GM19395 (cell line): ENCODE data around the gene ASB10.

Experiments used
- ATAC-seq: cut with Tn5 transposase; IDR thresholded peaks from one replicate; pipeline ENCODE4 v1.9.1; 2021; ENCODE audit warnings: mild to moderate bottlenecking, moderate library complexity; ENCODE audit not compliant: unreplicated experiment

ASB10 gene

DNA sequence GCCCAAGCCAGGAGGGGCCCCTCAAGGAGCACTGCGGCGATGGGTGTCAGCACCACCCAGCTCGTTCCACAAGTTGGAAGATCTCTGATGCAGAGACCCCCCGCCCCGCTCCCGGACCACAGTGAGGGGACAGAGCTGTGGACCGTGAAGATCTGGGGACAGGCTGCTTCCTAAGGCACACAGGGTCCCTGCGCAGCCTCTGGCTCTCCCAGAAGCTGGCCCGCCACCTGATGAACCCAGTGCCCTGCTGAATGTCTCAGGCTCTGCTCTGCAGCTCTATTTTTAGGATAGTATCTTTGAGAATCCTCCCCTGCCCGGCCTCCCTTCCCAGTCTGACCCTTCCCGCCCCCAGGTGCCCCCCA is 49.3 kb downstream of the ASB10 start:
- ATAC-seq: no peak

DNA sequence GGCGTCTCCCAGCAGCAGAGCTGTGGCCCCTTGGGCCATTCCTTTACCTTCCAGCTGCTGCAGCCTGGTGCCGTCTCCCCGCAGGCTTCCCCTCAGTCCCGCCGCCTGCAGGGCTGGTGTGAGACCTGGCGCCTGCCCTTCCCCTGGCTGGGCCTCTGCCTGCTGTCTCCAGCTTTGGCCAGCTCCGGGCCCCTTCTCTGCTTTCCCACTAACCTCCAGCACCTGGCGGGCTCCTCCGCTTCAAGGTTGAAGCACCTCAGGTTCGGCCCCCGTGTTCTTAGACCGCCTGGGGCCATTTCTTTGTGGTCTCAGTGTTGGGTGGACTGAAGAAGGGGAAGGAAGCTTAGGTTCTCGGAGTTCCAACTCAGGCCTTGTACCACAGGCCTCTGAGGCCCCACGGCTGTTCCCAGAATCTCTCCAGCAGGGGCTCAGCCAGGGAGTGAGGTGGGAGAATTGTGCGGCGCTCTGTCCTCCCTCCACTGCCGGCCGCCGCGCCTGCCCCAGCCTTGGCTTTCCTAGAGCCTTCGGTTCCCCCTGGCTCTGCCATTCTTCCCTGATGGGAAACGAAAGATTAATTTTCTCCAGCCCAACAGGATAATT is 49.9 kb downstream of the ASB10 start:
- no peak for ATAC-seq

DNA sequence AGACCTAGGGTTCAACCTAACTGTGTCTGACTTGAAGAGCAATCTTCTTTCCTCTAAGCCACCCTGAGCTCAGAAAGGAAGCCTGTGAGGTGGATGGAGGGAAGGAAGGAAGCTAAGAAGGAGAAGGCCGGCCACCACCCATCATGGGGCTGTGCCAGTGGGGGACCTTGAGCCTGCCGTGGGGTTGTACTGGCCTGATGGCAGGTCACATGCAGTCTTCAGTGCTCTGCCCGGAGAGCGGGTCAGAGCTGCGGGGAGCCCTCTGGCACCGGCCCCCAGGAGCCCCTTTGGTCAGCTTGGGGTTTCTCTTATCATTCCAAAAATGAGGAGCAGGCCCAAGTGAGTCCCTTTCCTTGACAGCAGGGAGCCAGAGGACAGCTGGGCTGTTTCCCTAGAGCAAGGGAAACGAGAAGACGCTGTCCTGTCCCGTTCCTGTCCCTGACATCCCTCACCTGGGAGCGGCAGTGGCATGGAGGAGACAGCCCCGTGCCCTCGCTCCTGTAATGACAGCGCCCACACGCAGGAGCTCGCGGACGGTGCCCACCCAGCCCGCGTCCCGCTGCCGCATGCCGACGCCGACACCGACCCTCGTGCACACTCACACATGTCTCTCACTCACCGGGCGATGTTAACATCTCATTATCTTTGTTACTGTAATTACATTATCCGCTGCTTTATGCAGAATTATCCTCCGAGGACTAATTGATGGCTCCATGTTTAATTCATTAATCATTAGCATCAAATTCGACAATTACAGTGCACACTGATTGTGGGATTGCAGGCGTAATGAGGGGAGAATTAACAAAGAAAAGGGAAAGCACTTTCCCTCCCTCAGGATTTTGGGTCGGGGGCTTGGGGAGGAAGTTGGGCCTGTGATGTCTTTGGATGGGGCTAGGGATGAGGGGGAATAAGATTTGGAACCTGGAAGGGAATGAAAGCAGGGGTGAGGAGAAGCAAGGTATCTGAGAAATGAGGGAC is 50.9 kb downstream of the ASB10 start:
- ATAC-seq: no peak

DNA sequence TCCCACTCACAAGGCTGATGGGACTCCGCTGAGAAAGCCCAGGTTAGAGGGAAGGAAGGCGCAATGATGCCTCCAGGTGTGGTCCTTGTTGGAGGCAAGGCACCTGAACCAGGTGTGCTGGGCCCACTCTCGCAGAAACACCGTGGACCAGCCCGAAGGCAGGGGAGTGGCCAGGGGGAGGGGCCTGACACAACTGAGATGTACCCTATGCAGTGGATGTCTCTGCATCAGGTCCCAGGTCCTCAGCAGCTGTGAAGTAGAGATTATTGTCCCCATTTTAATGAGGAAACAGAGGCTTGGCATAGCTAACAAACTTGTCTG is 51.6 kb downstream of the ASB10 start:
- no peak for ATAC-seq

DNA sequence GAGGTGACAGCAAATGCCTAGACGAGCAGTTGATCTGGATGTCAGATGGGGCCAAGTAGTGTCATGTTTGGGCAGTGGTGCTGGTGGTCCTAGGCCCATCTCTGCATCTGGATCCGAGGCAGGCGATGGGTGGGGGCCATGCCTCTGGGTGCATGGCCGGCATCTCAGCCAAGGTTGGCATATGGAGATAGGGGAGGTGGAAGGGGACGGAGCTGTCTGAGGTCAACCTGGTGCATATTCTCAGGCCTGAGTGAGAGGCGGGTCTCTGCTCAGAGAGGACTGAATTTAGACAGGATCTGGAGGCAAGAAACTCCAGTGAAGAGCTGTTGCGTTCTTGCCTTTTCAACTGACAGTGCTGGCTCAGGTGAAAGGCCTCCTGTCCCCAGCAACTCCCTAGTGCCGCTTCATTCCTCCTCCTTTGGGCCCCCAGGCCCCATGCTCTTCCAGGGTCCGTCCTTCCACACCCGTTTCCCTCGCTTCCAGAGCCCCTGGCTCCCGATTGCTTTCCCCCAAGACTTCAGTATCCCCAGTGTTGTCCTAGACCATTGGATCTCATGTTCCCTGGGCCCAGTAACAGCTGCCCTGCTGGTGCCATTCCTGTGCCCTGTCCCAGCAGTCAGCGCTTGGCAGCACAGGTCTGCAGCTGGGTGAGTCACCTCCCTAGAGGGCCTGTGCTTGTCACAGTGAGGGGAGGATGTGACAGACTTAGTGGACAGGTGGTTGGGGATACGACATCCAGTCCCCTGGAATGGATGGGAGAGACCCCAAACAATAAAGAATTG is 52.1 kb downstream of the ASB10 start:
- ATAC-seq: no peak

DNA sequence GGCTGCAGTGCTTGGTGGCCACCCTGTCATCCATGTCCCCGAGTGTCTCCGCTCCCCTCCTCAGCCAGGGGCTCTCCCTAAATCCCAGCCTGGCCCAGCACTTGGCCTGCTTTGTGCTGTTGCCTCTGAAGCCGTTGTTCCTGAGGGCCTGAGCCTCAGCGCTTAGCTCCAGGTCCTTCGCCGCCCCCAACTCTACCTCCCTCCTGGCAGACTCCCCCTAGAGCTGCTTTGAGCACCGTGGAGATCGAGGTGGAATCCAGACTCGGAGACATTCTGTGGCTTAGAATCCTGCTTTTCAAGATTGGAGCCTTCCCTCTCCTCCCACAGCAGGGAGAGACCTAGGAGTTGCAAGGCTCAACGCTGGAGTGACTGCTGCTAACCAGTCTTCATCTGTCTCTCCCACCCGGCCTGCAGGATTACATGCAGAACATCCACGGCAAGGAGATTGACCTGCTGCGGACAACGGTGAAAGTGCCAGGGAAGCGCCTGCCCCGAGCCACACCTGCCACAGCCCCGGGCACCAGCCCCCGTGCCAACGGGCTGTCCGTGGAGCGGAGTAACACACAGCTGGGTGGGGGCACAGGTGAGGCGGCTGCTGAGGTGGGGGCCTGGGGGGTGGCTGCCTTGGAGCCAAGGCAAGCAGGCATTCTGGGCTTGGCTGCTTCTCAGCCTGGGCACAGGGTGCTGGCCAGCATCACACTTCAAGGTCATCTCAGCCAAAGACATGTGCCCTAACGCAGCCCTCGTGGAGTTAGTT is 52.9 kb downstream of the ASB10 start:
- no peak for ATAC-seq

DNA sequence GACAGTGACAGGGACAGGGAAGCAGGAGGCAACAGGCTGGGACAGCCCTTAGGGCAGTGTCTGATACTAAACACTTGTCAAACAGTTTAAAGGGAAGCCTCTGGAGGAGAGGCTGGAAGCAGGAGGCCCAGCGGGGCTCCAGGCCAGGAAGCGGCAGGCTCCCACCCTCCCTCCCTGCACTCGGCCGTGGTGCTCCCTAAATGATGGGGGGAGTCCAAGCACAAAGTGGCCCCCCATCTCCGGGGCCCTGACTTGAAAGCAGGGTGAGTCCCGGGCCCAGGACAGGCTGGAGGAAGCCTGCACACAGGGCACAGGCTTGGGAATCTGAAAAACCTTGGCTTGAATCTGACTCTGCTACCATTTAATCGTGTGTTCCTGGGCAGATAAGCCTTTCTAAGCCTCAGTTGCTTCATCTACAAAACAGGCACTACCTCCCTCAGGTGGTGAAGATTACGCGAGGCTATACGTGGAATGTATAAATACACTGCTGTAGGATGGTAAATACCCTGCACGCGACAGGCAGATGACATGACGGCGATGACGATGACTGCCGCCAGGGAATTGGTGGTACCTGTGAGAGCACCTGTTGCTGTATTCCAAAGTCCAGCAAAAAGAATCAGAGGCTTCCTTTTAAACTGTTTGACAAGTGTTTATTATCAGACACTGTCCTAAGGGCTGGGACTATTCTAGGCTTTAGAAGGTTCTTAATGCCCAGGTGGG is 53.6 kb downstream of the ASB10 start:
- ATAC-seq: no peak

DNA sequence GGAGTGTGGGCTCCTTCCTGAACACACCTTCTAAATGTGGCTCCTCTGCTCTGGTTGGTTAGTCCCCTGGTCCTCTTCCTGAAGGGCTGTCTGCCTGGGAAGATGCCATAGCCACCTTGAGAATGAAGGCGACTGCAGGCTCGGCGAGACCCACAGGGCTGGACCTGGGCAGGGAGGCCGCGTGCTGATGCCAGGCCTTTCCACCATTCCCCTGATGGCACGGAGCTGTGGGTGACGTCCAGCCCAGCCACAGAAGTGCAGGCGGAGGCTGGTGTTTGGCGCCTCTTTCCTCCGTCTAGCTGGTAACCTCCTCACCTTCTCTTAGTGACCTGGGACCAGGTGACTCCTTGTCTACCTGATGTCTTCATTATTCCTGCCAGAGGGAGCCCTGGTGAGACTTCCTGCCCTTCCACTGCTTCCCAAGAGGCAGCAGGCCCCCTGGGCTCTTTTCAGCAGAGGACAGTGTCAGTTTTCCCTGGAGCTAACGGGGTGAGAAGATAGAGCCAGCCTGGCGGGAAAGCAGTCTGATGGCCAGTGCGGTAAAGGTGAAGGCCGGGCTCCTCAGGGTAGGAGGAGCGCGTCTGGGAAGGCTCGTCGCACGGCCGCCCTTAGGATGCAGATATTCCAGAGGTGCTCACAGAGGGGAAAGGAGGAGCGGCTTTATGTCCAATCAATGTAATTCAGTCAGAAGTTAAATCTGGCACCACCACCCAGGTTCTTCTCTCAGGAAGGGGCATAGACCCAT is 54.4 kb downstream of the ASB10 start:
- no peak for ATAC-seq

DNA sequence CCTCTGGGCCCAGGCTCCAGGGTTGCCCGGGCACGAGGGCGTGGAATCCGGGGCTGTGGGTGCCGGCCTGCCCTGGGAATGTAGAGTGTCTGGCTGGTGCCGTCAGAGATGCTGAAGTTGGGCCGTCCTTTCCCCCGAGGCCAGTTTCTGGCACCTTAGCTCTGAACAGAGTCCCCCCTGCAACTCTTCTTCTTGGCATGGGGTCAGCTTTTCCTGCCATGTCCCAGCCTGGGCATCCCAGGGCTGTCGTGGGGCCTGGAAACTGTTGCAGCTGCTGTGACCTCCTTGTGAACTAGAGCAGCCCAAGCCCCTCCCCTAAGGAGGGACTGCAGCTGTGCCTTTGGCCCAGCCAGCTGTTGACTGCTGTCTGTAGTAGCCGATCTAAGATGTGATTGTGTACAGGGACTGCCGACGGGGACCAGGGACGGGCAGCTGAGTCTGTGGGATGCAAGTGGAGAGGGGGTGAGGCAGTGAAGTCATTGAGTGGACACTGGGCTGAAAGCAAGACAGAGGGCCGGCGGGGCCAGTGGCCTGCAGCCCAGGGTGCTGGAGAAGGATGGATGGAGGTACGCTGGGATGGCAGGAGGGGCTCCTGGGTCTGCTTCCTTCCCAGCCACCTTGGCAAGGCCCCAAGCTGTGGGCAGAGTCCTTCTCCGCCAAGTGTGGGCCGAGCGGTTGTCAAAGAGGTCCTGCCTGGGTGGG is 55.3 kb downstream of the ASB10 start:
- ATAC-seq: no peak

DNA sequence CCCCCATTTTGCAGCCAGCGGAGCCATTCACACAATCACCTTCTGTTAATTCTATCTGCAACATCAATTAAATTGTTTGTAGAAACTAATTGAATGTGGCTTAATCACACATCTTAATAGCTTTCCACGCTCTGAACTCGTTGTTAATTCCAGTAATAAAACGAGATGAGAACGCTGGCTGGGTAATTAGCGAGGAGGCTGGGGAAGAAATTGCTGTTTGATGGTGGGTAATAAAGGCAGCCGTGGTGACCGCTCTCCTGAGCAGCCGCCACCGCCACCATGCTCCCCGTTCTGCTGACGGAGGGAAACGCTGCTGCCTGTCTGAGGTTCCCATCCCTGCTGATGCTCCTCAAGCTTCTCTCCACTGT is 55.8 kb downstream of the ASB10 start:
- no peak for ATAC-seq

DNA sequence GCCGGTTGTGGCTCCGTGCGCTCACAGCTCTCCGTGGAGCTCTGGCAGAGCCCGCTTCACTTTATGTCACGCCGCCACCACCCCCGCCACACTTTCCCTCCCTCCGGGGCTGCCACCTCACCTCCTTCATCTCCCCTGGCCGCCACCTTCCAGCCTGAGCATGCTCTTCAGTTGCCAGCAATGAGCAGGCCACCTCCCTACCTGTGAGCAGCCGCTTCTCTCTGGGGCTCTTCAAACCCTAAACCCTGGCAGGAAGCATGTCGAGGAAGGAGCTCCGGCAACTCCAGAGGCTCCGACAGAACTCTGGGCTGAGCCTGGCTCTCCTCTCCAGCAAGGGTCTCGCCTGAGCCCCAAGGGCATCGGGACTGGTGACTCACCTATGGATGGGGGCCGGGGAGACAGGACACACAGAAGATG is 56.3 kb downstream of the ASB10 start:
- ATAC-seq: no peak

DNA sequence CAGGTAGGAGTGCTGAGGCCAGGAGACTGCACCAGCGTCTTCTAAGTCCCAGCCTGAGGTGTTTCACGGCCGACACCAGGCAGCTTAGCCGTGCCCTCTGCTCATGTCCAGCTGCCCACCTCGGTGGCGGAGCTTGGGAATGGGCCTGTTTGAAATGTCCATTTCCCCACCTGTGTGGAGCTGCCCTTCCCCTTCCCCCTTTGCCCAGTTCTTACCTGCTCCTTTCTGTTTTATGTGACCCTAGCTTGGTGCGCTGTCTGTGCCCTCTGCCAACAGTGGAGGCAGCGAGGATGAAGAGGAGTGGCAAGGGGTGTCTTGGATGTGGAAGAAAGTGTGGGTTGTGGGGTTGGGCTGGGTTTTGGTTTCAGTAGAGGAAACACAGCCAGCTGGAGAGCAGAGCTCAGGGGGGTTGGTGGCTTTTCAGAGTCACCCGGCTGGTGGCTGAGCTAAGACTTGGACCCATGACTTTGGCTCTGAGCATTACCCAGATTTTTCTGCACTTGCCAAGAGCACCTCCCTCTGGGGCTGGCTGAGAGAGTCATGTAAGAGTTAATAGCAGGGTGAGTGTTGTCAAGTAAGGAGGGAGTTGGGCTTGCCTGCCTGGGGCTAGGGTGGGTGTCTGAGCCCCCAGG is 57.0 kb downstream of the ASB10 start:
- ATAC-seq: no peak

DNA sequence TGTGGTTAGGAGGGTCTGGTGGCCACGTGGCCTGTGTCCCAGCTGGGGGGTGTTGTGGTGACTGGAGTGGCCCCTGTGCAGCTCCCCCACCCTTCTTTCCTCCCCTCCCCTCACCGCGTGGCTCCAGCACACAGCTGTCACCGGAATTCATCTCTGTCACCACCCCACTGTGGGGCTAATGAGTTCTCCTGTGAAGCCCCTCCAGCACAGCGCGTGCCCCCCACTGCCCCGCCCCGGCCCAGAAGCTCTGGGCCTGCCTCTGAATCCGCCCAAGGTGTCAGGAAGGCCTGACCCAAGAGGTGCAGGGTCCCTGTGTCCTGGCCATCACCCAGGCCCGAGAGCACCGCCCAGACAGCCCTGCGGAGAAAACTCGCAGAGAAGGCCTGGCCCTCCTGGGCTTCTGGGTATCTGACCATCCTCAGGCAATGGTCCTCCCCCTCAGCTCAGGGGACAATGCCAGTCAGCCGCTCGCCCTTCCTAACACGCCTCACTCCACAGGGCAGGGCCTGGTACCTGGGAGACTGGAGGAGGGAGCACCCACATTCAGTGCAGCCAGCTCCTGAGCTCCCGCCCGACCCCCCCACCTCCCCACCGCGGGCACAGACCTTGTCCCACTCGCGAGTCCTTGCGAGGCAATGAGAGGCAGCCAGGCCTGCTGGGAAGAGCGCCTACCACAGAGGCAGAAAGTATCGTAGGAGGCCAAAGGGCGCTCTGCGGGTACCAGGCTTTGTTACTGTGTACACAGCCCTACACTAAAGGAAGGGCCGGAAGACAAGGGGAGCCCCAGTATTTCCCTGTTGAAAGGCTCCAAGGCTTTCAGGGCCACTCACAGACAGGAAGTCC is 57.7 kb downstream of the ASB10 start:
- ATAC-seq: no peak

DNA sequence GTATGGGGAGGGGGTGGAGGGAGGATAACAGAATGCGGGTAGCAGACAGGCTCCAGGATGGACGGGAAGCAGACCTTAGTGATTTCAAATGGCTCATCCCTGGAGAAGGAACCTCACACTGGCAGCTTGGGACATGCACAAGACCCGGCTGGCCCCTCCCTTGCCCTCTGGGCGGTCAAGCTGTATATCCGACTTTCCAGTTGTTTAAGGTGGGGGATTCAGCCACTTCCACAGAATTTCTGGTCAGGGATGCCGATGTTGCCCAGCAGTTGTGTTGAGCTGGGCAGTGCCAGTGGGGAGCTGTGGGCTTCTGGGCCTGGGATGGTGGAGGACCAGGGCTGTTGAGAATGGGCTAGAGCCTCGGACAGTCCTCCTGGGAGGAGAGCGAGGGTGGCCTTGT is 58.3 kb downstream of the ASB10 start:
- ATAC-seq: no peak

DNA sequence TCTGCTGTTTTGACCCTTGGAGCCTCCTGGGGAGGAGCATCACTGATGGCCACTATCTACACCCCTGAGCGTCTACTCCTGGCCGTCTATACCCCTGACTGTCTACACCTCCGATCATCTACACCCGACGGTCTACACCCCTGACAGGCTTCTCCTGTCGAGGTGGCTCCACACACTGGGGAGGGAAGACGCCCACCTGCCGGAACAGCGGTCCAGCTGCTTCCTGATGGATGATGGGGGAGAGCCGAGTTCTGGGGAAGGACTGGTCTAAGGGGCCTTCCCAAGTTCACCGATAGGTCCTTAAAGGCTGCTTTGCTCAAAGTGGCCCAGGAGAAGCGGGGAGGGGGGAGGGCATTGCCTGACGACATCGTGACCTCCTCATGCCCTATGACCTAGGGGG is 58.9 kb downstream of the ASB10 start:
- no peak for ATAC-seq

DNA sequence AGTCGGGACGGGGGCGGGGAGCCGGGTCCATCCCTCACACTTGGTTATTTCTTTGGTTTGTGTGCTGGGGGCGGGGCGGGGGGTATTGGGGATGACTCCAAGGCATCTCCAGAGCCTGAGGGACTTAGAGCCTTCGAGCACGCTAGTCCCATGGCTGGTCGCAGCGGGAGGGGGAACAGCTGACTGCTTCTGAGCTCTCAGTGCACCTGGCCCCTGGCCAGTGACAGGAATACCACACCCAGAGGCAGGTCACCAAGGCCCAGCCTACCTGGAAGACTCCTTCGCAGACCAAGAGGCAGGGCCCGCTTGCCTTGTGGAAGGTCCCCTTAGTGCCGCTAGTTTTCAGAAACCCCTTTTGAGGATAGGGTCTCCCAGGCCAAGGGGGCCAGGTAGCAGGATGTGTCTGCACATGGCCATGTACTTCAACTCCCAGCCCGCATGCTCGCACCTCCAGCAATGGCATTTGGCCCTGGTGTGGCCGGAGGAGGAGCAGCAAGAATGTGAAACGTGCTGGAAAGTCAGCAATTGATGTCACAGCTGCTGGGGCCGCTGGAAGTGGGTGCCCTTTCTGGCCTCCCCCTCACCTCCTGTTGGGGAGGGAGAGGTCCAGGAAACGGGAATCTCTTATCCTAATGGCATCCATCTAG is 60.4 kb downstream of the ASB10 start:
- no peak for ATAC-seq

DNA sequence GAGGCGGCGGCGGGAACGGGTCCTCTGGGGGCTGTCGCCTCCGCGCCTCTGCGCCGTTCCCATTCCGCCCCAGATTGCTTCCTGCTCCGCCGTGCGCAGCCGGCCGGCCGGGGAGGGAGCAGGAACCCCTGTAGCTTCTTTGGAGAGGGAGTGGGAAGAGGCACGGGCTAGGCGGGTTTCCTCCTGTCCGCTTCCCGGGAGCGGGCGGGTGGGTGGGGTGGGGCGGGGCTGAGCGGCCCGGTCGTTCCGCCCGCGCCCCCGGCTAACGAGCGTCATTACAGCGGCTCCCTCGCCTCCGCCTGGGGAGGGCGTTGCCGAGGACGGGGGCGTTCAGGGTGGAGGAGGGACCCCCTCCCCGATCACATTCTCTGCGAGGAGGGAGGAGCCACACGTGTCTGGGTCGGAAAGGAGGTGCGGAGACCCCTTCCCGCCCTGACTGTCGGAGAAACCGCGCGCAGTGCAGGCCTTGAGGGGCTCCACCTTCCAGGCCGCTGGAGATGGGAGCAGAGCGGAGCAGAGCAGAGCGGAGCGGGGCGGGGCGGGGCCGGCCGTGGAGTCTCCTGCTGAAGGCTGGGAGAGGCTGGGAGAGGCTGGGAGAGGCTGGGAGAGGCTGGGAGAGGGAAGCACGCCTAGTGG is 61.1 kb downstream of the ASB10 start:
- ATAC-seq: no peak
